Stomach (tissue), 4 donors: Measurements from ENCODE around the gene FAU.

Source experiments
- CTCF ChIP-seq, 7 experiments: fragments of 450-650 bp in 4 of 7; fragments of 200-600 bp in 3 of 7; sonication (generic) in 3 of 7; IDR thresholded peaks; one replicate each; pipeline ENCODE4 v1.5.1; 2016 to 2019; ENCODE audit warnings: antibody characterized with exemption in 7 of 7, control low read depth in 2 of 7, mild to moderate bottlenecking in 1 of 7
- POLR2A ChIP-seq, 4 donors: fragments of 450-650 bp; IDR thresholded peaks; one replicate each; pipeline ENCODE4 v1.6.1; 2016; ENCODE audit warnings: antibody characterized with exemption in 4 of 4, control low read depth in 2 of 4, mild to moderate bottlenecking in 1 of 4, moderate library complexity in 1 of 4
- POLR2AphosphoS5 ChIP-seq, 3 donors: sonication (generic); formaldehyde crosslinking; IDR thresholded peaks; one replicate each; pipeline ENCODE4 v1.6.1; 2016; ENCODE audit warnings: antibody characterized with exemption in 3 of 3

- TF ChIP-seq CTCF (IDR thresholded peaks at IDR 0.05) (no peak), POLR2A (IDR thresholded peaks at IDR 0.05) (no peak), POLR2AphosphoS5 (IDR thresholded peaks at IDR 0.05) (no peak)
Observed at GRCh38 chr11:65078786-65079342, 43.1 kb downstream of the FAU start.
